CD4-positive, alpha-beta T cell treated with Interleukin-10 for 1 hour (primary cell): ENCODE results near the gene ADAM22.

Source experiments
- DNase-seq: peaks from one replicate; pipeline ENCODE4 v3.0.0-alpha.2; 2020

ADAM22 gene

GRCh38 chr7:87966271-87966670 lies 32.2 kb downstream of the ADAM22 start:
- DNase-seq, result no peak

GRCh38 chr7:87968021-87968420 lies 34.0 kb downstream of the ADAM22 start:
- no peak for DNase-seq

DNA sequence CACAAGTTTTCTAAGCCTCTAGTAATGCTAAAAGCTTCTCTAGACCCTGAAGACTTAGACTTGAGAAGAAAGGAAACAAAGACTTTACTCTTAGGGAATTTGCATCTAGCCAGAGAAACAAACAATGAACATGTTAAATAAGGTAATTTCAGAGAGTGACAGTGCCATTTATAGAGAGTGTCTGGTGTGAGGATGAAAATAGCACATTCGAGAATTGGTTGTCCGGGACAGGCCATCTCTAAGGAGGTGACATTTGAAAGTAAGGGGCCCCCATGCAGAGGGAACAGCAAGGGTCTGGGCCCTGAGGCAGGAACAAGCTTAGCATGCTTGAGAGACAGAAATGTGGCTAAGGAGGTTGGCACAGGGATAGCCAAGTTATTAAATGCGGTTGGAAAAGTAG lies 48.1 kb downstream of the ADAM22 start:
- no peak for DNase-seq

DNA sequence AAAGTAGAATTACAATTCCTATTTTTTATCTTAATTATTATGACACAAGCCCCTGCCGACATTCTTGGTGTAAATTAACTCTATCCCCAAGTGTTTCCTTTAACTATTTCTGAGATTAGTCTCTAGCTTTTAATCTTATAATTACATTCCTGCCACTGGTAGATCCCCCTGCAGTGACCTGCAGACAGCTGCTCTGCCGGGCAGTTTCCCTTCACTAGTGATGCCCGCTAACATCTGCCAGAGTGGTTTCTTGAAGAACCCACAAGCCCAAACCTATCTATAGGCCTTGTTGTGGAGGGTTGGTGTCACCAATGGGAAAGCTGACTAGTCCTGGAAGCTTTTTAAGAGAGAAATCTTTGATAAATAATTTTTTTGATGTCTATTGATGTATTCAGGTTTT lies 50.0 kb downstream of the ADAM22 start:
- DNase-seq, result no peak

GRCh38 chr7:87993269-87993668 lies 59.2 kb downstream of the ADAM22 start:
- no peak for DNase-seq

- DNase-seq, result no peak
Measured at GRCh38 chr7:87999261-87999660, 65.2 kb downstream of the ADAM22 start.

- DNase-seq, result no peak
Measured at GRCh38 chr7:88001744-88002530, 67.9 kb downstream of the ADAM22 start.

DNA sequence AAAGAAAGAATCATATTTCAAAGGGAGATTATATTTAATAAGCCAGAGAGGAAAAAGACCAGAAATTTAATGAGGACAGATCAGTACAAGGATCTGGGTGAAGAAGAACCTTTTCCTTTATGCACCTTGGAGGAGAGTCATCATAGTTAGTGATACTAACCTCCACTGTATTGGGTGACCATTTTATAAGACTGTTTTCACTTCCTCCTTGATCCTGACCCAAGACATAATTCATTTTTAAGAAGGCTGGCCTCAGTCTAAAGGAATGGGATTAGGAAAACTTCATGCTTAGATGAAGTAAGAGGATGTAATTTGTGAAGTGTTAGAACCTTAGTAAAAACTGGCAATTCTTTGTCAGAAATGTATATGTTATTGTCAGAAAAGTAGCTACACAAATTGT lies 68.6 kb downstream of the ADAM22 start:
- no peak for DNase-seq

DNA sequence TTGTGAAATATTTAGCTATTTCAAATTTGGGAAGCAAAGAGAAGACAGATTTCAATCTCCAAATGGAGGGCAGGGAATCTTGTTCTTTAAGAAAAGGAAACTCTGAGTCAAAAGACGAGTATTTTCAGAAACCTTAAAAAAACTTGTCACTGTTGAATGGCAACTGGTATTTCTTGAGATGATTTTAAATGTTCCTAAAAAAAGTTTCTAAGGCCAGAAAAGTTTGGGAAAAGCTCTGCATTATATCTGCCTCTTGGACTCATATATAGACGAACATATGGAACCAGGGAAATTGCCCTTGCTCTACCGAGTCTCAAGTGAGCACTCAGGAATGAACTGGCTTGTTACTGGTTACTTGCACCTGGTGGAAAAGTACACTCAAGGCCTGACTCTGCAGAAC lies 69.5 kb downstream of the ADAM22 start:
- DNase-seq, result no peak

DNA sequence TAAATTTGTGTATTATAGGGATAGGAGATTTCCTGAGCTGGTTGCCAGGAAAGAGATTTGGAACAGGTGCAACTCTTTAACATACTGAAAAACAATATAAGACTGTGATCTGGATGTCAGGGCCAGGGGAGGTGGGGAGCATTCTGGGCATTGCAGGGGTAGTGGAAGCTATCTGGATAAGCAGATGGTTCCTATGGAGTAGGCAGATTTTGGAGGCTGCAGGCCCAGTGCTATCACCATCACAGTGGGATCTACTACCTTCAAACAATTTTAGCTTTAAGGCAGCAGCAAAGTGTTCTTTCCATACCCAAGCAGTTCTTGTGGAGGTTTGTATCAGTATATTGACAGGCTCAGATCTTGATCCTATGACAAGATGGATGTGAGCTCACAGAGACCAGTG lies 71.1 kb downstream of the ADAM22 start:
- DNase-seq, result no peak

- no peak for DNase-seq
Measured at GRCh38 chr7:88009651-88010050, 75.6 kb downstream of the ADAM22 start.

DNA sequence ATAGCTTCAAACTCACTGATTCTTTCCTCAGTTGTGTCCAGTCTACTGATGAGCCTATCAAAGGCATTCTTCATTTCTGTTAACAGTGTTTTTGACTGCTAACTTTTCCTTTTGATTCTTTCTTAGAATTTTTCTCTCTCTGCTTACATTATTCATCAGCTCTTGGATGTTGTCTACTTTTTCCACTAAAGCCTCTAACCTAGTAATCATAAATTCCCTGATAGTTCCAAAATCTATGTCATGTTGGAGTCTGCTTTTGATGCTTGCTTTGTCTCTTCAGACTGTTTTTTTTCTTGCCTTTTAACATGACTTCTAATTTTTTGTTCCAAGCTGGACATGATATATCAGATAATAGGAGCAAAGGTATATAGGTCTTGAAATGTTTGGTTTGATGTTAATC lies 78.0 kb downstream of the ADAM22 start:
- no peak for DNase-seq

DNA sequence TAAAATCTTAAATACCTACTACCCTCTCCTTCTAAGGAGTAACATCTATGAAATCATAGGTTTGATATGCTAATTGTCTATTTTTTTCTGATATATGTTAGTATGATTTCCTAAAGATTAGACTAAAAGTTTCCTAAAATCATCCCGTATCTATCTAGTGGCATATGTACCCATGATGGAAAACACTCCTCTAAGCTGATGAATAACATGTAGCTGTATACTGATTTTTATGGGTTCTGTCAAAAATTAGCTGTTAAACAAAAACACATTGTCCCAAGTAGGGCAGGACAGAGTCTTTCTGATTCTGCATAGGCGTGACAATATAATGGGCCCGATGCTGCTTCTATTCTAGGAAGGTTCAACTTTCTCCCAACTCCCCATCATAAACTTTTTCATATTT lies 79.9 kb downstream of the ADAM22 start:
- DNase-seq, result no peak

DNA sequence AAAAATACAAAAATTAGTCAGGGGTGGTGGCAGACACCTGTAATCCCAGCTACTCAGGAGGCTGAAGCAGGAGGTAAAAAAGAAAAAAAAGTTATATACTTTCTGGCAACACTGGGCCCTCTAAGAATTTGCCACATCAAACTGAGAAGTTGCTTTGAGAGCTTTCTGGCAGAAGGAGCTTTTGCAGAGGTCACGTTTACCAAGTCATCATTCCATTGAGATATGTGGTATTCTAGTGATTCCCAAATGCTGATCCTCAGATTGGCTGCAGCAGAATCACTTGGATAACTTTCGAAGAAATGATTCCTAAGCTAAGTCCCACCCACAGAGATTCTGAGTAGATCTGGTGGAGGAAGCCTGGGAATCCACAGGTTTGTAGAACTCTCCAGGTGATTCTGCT lies 80.5 kb downstream of the ADAM22 start:
- no peak for DNase-seq

DNA sequence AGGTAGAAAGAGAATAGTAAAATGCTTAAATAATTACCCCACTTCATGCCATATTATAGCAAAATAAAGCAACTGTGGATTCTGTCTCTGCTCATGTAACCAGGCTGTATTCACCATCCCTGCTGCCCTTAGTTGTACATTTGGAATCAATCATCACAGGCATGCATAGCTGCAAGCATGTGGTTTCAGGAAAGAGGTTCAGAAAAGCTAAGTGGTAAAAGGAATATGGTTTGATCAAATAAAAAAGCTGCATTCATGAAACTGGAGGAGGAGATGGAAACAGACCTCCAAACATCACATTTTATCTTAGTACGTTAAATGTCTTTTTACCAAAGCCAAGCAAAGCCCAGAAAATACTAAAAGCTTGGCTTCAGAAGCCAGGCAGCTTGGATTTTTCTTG lies 81.3 kb downstream of the ADAM22 start:
- no peak for DNase-seq

DNA sequence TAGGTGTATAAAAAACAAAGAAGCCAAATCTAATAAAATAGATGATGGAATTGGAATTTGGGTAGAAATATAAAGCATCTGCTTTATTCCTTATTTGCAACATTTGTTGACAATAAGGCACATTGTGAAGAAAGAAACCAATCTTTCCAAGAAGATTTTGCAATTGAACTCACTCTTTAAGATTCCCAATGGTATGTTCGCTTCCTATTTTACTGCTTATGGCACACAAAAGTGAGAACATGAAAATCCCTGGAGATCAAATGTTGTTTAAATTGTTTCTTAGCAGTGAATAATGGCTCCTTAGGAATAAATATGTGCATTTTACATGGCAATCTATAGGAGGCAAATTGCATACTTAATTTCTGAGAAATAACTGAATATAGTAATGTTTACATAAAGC lies 84.5 kb downstream of the ADAM22 start:
- DNase-seq, result no peak

DNA sequence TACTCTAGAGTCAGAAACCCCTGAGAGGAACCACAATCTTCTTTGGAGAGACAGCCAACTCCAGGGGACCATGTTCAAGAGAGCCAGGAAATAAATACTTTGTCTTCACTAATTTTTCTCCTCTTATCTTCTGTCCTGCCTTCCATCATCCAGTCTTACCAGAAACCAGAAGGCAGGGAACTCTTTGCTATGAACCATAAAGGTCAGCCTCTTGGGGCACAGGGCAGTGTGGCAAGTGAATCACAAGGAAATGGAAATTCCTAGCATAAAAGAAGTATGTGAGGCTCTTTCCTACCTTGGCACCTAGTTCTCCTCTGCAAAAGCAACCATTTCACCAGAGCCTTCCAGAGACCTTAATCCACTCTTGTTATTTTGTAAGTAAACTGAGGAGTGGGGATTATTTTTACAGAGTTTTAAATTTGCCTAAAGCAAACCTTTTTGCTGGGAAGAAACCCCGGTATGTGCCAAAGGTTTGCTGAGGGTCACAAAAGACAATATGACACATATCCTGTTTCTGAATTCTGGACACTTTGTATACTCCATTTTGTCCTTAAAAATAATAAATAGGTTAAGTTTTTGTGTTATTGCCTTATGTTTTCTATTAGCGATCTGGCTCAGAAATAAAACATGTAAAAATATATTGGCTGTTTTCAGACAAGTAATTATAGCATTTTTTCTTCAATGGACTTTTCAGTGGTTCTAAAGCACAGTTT lies 87.1 kb downstream of the ADAM22 start:
- no peak for DNase-seq

DNA sequence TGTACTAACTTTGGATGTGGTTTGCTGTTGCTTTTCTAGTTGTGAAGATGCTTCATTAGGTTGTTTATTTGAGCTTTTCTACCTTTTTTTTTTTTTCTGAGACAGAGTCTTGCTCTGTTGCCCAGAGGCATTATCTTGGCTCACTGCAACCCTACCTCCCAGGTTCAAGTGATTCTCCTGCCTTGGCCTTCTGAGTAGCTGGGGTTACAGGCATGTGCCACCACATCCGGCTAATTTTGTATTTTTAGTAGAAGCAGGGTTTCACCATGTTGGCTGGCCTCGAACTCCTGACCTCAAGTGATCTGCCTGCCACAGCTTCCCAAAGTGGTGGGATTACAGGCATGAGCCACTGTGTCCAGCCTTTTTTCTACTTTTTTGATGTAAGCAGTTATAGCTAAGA lies 93.7 kb downstream of the ADAM22 start:
- DNase-seq, result no peak

- DNase-seq, result no peak
Measured at GRCh38 chr7:88034083-88034695, 100.1 kb downstream of the ADAM22 start.

GRCh38 chr7:88037050-88037449 lies 103.0 kb downstream of the ADAM22 start:
- DNase-seq, result no peak

DNA sequence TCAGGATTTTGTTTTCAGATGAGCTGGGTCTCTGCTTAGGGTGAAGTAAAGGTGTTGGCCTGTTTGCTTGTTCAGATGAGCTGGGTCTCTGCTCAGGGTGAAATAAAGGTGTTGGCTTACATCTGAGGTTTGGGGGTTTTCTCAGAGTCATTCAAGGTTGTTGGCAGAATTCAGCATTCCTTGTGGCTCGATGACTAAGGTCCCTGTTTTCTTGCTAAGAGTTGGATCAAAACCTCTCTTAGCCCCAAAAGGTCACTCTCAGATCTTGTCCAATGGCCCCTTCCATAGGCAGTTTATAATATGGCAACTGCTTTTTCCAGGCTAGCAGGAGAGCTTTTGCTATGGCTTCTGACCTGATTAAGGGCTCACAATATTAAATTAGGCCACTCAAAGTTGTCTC lies 106.6 kb downstream of the ADAM22 start:
- DNase-seq, result no peak

DNA sequence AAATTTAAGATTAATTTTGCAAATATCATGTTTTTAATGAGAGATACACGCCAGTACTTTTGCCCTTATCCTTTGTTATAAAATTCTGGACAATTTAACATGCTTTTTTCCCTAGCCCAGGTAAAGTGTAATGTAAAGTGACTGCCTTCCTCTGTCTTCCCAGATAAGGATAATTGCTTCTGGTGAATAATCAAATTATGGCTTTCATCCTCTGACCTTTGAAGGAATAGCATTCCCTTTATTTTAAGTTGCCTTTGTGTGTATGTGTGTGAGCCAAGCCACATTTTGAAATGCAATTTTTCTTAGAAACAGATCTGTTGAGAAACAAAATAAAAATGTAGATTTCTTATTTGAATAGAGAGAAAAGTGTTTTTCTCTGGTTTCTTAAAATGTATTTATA lies 107.5 kb downstream of the ADAM22 start:
- DNase-seq, result no peak

- no peak for DNase-seq
Measured at GRCh38 chr7:88042157-88042556, 108.1 kb downstream of the ADAM22 start.

GRCh38 chr7:88042803-88043202 lies 108.8 kb downstream of the ADAM22 start:
- DNase-seq, result no peak
